ENCODE data around the gene INPP5D.

DNA sequence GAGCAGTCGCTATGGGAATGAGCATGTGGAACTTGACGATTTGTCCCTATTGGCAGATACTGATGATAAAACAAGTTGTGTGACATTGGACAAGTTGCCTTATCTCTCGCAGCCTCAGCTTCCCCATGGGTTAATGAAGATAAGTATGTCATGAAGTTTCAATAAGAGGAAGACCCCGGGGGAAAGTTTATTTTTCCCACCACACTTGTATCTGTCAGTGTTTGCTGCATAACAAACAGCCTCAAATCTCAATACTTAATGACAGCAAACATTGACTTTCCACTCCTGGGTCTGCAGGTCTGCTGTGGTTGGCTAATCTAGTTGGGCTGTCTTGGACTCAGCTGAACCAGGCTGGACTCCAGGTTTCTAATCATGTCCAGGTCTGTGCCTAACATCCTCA is 45.8 kb downstream of the INPP5D start:
- TF ChIP-seq, protein P1, sequence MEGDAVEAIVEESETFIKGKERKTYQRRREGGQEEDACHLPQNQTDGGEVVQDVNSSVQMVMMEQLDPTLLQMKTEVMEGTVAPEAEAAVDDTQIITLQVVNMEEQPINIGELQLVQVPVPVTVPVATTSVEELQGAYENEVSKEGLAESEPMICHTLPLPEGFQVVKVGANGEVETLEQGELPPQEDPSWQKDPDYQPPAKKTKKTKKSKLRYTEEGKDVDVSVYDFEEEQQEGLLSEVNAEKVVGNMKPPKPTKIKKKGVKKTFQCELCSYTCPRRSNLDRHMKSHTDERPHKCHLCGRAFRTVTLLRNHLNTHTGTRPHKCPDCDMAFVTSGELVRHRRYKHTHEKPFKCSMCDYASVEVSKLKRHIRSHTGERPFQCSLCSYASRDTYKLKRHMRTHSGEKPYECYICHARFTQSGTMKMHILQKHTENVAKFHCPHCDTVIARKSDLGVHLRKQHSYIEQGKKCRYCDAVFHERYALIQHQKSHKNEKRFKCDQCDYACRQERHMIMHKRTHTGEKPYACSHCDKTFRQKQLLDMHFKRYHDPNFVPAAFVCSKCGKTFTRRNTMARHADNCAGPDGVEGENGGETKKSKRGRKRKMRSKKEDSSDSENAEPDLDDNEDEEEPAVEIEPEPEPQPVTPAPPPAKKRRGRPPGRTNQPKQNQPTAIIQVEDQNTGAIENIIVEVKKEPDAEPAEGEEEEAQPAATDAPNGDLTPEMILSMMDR (IDR thresholded peaks at IDR 0.05; ENCODE audit: insufficient read depth, low read length, poor library complexity, severe bottlenecking) = no peak
- no peak for TF ChIP-seq EZH2phosphoT487 (conservative IDR thresholded peaks at IDR 0.05; ENCODE audit: low read length)

All from SU-DHL-6 (cell line).